ENCODE data around the gene RSPO3.
"Not testable (repeated sequence)": the region's sequence is repeated elsewhere in the genome, so short reads cannot be mapped to it uniquely, and the experiment has no call there.

Gene RSPO3

GRCh38 chr6:127092466-127092865 lies 26.0 kb upstream of the RSPO3 start:
- ChIA-PET CTCF (no interaction called here), POLR2A (no interaction called here)
- H3K4me3 ChIP-seq (ENCODE audit: low read depth, low read length), result no peak overlapping the region
- no peak for TF ChIP-seq CTCF (IDR thresholded peaks at IDR 0.05; ENCODE audit: insufficient read depth, low read length, missing control alignments)
- DNase-seq (ENCODE audit: low read depth, low spot score), result no peak

- ChIA-PET CTCF (no interaction called here), POLR2A (no interaction called here)
- DNase-seq (ENCODE audit: low read depth, low spot score), result no peak
- no peak for TF ChIP-seq CTCF (IDR thresholded peaks at IDR 0.05; ENCODE audit: insufficient read depth, low read length, missing control alignments)
- no peak overlapping the region for H3K4me3 ChIP-seq (ENCODE audit: low read depth, low read length)
Observed at GRCh38 chr6:127094791-127095190, 23.7 kb upstream of the RSPO3 start.

- POLR2A ChIA-PET, result no interaction called here
- CTCF ChIA-PET, result no interaction called here
- DNase-seq (ENCODE audit: low read depth, low spot score), result no peak
- TF ChIP-seq CTCF (IDR thresholded peaks at IDR 0.05; ENCODE audit: insufficient read depth, low read length, missing control alignments), result no peak
- no peak overlapping the region for H3K4me3 ChIP-seq (ENCODE audit: low read depth, low read length)
Observed at GRCh38 chr6:127096167-127096566, 22.3 kb upstream of the RSPO3 start.

GRCh38 chr6:127097442-127097841 lies 21.0 kb upstream of the RSPO3 start:
- CTCF ChIA-PET; DNase-seq (ENCODE audit: low read depth, low spot score); H3K4me3 ChIP-seq (ENCODE audit: low read depth, low read length); POLR2A ChIA-PET: not testable (repeated sequence)

GRCh38 chr6:127100510-127101140 lies 17.8 kb upstream of the RSPO3 start:
- ChIA-PET CTCF (interaction anchor here (0.9 to 2.9 kb wide), 7 partner anchors 15 to 925 kb away, joined by 3 to 17 read pairs (median 4); no protein-coding TSS in a partner anchor), POLR2A (no interaction called here)
- no peak for DNase-seq (ENCODE audit: low read depth, low spot score)
- TF ChIP-seq CTCF (IDR thresholded peaks at IDR 0.05; ENCODE audit: insufficient read depth, low read length, missing control alignments), result peak; percentile 14
- H3K4me3 ChIP-seq (ENCODE audit: low read depth, low read length), result no peak overlapping the region

- DNase-seq (ENCODE audit: low read depth, low spot score), result peak; percentile 89
- no peak overlapping the region for H3K4me3 ChIP-seq (ENCODE audit: low read depth, low read length)
- no peak for TF ChIP-seq CTCF (IDR thresholded peaks at IDR 0.05; ENCODE audit: insufficient read depth, low read length, missing control alignments)
- ChIA-PET CTCF (interaction anchor here (2.9 kb wide), 1 partner anchor 298 kb away, joined by 17 read pairs; no protein-coding TSS in a partner anchor), POLR2A (no interaction called here)
Observed at GRCh38 chr6:127102299-127102698, 16.2 kb upstream of the RSPO3 start.

GRCh38 chr6:127102859-127103258 lies 15.6 kb upstream of the RSPO3 start:
- ChIA-PET POLR2A (no interaction called here), CTCF (no interaction called here)
- DNase-seq (ENCODE audit: low read depth, low spot score), result no peak
- TF ChIP-seq CTCF (IDR thresholded peaks at IDR 0.05; ENCODE audit: insufficient read depth, low read length, missing control alignments), result no peak
- no peak overlapping the region for H3K4me3 ChIP-seq (ENCODE audit: low read depth, low read length)

Measured in AG04449 (cell line).